Osteocyte (in vitro differentiated cells): Measurements from ENCODE around the gene LILRA2. TPM values are rescaled to one million over a fixed set of nuclear protein-coding genes. Genes with fewer than 3 reads are reported as not detected.

Experiments used
- DNase-seq: peaks from one replicate; pipeline ENCODE4 v3.0.0; 2021; ENCODE audit warnings: mixed read lengths; ENCODE audit not compliant: unreplicated experiment; ENCODE audit errors: extremely low spot score
- H3K27ac Mint-ChIP-seq: one replicate; pipeline ENCODE4 v1.8.0; 2021; ENCODE audit warnings: mild to moderate bottlenecking, mixed read lengths; ENCODE audit not compliant: unreplicated experiment
- H3K27me3 Mint-ChIP-seq: one replicate; pipeline ENCODE4 v1.8.0; 2021; ENCODE audit warnings: mixed read lengths; ENCODE audit not compliant: unreplicated experiment
- H3K36me3 Mint-ChIP-seq: one replicate; pipeline ENCODE4 v1.8.0; 2021; ENCODE audit warnings: mixed read lengths; ENCODE audit not compliant: unreplicated experiment
- H3K4me1 Mint-ChIP-seq: one replicate; pipeline ENCODE4 v1.8.0; 2021; ENCODE audit warnings: mixed read lengths; ENCODE audit not compliant: unreplicated experiment
- H3K4me3 Mint-ChIP-seq: one replicate; pipeline ENCODE4 v1.8.0; 2021; ENCODE audit warnings: mild to moderate bottlenecking, moderate library complexity, mixed read lengths; ENCODE audit not compliant: unreplicated experiment
- H3K9me3 Mint-ChIP-seq: one replicate; pipeline ENCODE4 v1.8.0; 2021; ENCODE audit warnings: mixed read lengths; ENCODE audit not compliant: unreplicated experiment
- CTCF ChIP-seq: fragments of 200-600 bp; sonication (generic); IDR thresholded peaks from 2 replicates; pipeline ENCODE4 v1.5.0; 2021; ENCODE audit warnings: antibody characterized with exemption, mild to moderate bottlenecking, moderate library complexity
- total RNA-seq: library from RNA; stranded (reverse); gene quantifications from 2 replicates; pipeline ENCODE4 v1.2.1, GENCODE V29; 2021

LILRA2 gene
- total RNA-seq, 1 donor from 2014 or later, result not detected

DNA sequence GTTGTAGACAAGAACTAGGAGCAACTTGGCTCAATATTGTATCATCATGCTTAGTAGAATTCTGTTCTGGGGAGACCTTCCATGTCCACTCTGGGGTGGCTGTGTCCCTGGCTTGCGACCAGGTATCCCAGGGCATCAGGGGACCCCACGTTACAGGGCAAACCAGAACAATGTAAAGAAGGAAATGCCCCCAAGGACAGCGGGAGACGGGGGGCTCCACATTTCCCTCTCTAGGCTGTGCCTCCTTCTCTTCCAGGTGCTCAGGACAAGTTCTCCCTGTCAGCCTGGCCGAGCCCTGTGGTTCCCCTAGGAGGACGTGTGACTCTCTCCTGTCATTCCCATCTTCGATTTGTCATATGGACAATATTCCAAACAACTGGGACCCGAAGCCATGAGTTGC is 40.1 kb upstream of the LILRA2 start:
- DNase-seq, result no peak
- Mint-ChIP-seq H3K27ac (no peak overlapping the region), H3K4me3 (no peak overlapping the region), H3K27me3 (no peaks in the 10 kb centered on the region), H3K36me3 (no peaks in the 10 kb centered on the region), H3K9me3 (peaks cover 11% of the 10 kb centered on the region), H3K4me1 (no peaks in the 10 kb centered on the region)
- TF ChIP-seq CTCF, result no peak

- H3K4me1 Mint-ChIP-seq, result no peaks in the 10 kb centered on the region
- H3K4me3 Mint-ChIP-seq, result no peak overlapping the region
- no peak for DNase-seq
- H3K27me3 Mint-ChIP-seq, result no peaks in the 10 kb centered on the region
- no peak for TF ChIP-seq CTCF
- H3K9me3 Mint-ChIP-seq, result peaks cover 11% of the 10 kb centered on the region
- no peaks in the 10 kb centered on the region for H3K36me3 Mint-ChIP-seq
- no peak overlapping the region for H3K27ac Mint-ChIP-seq
Measured at GRCh38 chr19:54534156-54534555, 39.4 kb upstream of the LILRA2 start.

DNA sequence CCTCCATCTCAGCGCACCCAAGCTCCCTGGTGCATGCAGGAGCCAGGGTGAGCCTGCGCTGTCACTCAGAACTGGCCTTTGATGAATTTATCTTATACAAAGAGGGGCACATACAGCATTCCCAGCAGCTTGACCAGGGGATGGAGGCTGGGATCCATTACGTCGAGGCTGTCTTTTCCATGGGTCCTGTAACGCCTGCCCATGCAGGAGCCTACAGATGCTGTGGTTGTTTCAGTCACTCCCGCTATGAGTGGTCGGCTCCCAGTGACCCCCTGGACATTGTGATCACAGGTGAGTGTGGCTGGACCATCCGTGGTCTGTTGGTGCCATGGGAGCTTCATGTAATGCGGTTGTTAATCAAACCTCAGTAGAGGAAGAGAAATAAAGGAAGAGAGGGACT is 38.0 kb upstream of the LILRA2 start:
- no peaks in the 10 kb centered on the region for H3K36me3 Mint-ChIP-seq
- TF ChIP-seq CTCF, result no peak
- no peaks in the 10 kb centered on the region for H3K27me3 Mint-ChIP-seq
- H3K9me3 Mint-ChIP-seq, result peaks cover 11% of the 10 kb centered on the region
- H3K27ac Mint-ChIP-seq, result no peak overlapping the region
- no peak for DNase-seq
- no peaks in the 10 kb centered on the region for H3K4me1 Mint-ChIP-seq
- no peak overlapping the region for H3K4me3 Mint-ChIP-seq

DNA sequence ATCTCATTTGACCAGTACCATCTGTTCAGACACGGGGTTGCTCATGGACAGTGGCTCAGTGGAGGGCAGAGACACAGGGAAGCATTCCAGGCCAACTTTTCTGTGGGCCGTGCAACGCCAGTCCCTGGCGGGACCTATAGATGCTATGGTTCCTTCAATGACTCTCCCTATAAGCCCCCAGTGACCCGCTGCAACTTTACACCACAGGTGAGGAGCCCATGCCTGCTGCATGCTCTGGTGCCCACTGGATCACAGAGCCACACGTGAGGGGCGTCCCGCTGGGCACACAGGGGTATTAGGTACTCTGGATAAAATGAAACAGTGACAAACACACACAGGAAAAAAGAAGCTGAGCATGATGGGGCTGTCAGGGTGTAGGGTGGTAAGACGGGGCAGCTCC is 36.6 kb upstream of the LILRA2 start:
- H3K36me3 Mint-ChIP-seq, result no peaks in the 10 kb centered on the region
- DNase-seq, result no peak
- peaks cover 11% of the 10 kb centered on the region for H3K9me3 Mint-ChIP-seq

DNA sequence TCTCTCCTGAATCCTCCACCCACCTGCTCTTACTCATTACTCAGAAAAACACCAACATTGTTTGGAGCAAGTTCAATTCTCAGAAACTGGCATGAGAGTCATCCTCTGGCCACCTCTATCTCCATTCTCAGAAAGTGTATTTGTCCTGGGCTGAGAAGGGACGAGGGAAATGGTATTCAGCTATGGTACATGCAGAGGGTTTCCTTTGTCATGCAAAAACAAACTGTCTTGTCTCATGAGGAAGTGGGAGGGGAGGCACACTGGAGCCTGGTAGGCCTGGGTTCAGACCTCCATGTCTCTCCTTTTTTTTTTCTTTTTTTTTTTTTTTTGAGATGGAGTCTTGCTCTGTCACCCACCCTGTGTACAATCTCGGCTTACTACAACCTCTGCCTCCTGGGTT is 31.9 kb upstream of the LILRA2 start:
- DNase-seq, result no peak
- no peaks in the 10 kb centered on the region for H3K27me3 Mint-ChIP-seq
- H3K9me3 Mint-ChIP-seq, result peaks cover 29% of the 10 kb centered on the region
- no peaks in the 10 kb centered on the region for H3K36me3 Mint-ChIP-seq
- no peak overlapping the region for H3K27ac Mint-ChIP-seq
- no peak overlapping the region for H3K4me3 Mint-ChIP-seq
- no peak for TF ChIP-seq CTCF
- no peaks in the 10 kb centered on the region for H3K4me1 Mint-ChIP-seq

More for the DNA sequence above, 36.6 kb upstream of the LILRA2 start:
- Mint-ChIP-seq H3K27ac (no peak overlapping the region), H3K4me3 (no peak overlapping the region), H3K27me3 (no peaks in the 10 kb centered on the region), H3K4me1 (no peaks in the 10 kb centered on the region)
- TF ChIP-seq CTCF, result no peak
